Astrocyte of the hippocampus (primary cell): ENCODE results near the gene MICAL3.
A peak's percentile ranks its signal among the peaks of the same experiment; 100 is the strongest.

ENCODE experiments used
- DNase-seq: peaks from one replicate; pipeline ENCODE4 v3.0.0; 2011; ENCODE audit warnings: low read depth, low spot score

MICAL3 gene

DNA sequence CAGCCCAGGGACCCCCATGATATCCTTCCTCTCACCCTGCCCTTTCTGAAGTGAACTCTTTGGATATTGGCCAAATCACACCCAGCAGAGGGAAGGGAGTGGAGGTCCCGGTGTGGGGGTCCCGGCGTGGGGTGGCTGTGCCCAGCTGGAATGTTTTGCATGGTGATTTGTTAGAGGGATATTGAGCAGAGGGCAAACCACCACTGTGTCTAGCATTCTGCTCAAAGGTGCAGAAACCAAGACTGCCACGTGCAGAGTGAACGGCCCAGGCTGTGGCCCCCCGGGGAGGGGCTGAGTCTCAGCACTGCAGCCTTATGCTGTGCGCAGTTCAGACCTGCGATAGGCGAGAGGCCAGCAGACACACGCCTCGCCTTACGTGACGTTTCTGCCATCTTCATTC is 242.2 kb downstream of the MICAL3 start:
- DNase-seq = no peak

GRCh38 chr22:17781319-17782031 is 242.9 kb downstream of the MICAL3 start:
- peak; percentile 89 for DNase-seq

- DNase-seq = no peak
Observed at GRCh38 chr22:17780741-17781318, 243.5 kb downstream of the MICAL3 start.

- no peak for DNase-seq
Observed at GRCh38 chr22:17780116-17780740, 244.1 kb downstream of the MICAL3 start.

DNA sequence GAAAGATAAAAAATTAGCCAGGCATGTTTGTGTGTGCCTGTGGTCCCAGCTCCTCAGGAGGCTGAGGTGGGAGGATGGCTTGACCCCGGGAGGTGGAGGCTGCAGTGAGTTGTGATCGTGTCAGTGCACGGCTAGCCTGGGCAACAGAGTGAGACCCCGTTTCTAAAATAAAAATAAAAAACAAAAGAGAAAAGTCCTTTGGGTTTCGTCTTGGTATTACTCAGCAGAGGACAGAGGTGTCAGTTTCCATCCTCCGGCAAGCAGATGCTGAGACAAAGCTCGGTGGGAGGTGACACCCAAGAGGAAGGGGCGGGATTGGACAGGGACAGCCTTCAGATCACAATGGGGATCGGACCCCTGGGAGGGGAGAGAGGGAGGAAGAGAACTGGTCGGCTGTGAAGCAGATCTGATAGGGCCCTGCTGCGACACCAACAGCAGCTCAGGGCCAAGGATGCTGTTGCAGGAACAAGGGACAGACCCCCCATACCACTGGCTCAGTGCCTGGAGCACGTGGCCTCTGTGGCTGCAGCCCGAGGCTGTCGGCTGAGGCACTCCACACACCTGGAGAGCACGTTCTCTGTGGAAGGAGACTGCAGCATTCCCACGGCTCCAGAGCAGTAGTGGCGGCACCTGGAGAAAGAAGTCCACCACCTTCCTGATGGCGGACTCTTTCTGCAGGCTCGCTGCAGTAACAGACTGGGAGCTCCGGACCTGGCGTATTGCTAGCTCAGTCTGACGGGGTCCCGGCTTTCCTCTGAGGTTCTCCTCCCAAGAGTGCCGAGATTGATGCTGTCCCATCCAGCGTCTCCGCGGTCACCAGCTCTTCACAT is 244.9 kb downstream of the MICAL3 start:
- no peak for DNase-seq

- no peak for DNase-seq
Observed at GRCh38 chr22:17778412-17778976, 245.9 kb downstream of the MICAL3 start.

GRCh38 chr22:17777717-17778044 is 246.7 kb downstream of the MICAL3 start:
- DNase-seq = no peak

GRCh38 chr22:17777005-17777716 is 247.2 kb downstream of the MICAL3 start:
- DNase-seq = no peak

- DNase-seq = no peak
Observed at GRCh38 chr22:17775781-17776465, 248.4 kb downstream of the MICAL3 start.

DNA sequence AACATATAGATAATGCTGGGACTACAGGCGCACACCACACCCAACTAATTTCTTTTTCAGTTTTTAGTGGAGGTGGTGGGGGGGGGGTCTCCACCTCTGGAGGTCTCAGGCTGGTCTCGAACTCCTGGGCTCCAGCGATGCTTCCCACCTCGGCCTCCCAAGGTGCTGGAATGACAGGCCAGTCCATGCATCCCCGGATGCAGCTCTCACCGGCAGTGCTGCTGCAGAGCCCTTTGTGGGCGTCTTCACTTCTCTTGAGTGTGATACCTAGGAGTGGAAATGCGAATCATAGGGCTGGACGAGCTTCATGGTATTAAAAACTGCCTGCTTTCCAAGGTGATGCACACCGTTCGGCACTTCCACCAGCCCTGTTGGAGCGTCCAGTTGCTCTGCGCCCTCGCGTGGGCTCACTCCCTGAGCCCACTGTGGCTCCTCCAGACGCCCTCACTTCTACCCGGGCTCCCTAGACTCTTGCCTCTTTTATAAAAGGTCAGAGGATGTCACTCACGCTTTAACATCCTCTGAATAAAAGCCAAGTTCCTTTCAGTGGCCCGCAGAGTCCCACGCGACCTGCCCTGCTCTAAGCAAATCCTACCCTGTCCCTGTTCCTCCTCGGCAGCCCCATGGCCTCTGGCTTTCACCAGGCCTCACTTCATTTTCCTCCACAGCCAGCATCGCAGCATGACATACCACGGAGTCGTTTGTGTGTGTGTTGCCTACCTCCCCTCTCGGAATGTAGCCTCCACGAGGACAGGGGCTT is 249.3 kb downstream of the MICAL3 start:
- no peak for DNase-seq

DNA sequence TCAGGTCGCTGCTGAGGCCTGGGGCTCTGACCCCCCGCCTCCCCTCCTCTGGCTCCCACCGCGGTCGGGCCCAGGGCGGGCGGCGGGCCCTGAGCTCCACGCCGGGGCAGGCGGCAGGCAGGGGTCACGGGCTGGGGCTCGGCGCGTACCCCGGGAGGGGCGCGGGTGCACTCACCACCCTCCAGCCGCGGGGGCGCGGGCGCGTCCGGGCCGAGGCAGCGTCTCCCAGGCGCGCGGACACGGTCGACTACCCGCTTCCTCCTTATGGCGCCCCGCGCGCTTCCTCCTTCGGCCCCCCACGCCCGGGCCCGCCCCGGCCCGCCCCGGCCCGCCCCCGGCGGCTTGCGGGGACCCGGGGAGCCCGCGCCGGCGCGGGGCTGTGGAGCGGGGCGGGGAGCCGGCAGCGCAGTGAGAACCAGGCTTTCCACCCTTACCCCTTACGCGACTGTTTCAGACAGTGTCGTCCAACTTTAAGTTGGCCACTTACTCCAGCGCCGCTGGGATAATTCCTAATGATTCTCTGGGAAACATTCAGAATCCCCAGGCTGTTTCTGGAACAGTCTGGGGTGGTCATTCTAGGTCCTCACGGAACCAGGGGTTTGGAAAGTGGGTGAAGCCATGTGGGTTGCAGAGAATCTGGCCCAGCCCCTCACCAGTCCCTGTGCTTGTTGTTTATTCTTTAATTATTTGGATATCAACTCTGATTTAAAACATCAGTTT is 250.0 kb downstream of the MICAL3 start, which contains the start of gene BID:
TSS of gene BID (minus strand) at position 264 of the 720 bp plus-strand sequence. CDS start 24,353 bp downstream, outside the sequence.
- peak; percentile 51 for DNase-seq

- DNase-seq = peak; percentile 65
Observed at GRCh38 chr22:17773606-17774205, 250.7 kb downstream of the MICAL3 start.

GRCh38 chr22:17772958-17773605 is 251.3 kb downstream of the MICAL3 start:
- peak; percentile 66 for DNase-seq

GRCh38 chr22:17772249-17772957 is 252.0 kb downstream of the MICAL3 start:
- DNase-seq = peak; percentile 61

- DNase-seq = no peak
Observed at GRCh38 chr22:17770180-17771077, 253.9 kb downstream of the MICAL3 start.

DNA sequence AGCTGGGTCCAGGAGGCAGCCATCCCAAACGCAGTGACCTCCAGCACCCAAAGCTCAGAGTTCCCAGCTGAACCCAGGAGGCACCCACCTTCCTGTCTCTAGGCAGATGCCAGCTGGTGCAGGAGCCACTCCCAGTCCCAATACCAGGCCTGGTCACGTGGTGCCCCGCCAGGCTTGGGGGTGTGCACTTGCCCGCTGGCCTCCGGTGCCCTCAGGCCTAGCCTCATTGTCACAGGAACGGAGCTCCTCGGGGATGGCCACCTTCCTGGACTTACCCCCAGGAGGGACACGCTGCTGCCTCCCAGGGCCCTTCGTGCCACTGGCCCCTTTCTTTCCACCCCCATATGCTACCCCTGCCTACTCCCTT is 254.7 kb downstream of the MICAL3 start:
- no peak for DNase-seq
